ENCODE measurements around the gene LEF1.

LEF1 gene

GRCh38 chr4:108107729-108108382 lies 60.9 kb downstream of the LEF1 start:
- DNase-seq: no peak

- no peak for DNase-seq
Observed at GRCh38 chr4:108107101-108107500, 61.6 kb downstream of the LEF1 start.

- DNase-seq: no peak
Observed at GRCh38 chr4:108106186-108106585, 62.5 kb downstream of the LEF1 start.

GRCh38 chr4:108103099-108103862 lies 65.5 kb downstream of the LEF1 start:
- no peak for DNase-seq

- no peak for DNase-seq
Observed at GRCh38 chr4:108100827-108101226, 67.9 kb downstream of the LEF1 start.

GRCh38 chr4:108099838-108100237 lies 68.9 kb downstream of the LEF1 start:
- no peak for DNase-seq

GRCh38 chr4:108097990-108098553 lies 70.7 kb downstream of the LEF1 start:
- DNase-seq: no peak

- no peak for DNase-seq
Observed at GRCh38 chr4:108094923-108095482, 73.7 kb downstream of the LEF1 start.

- DNase-seq: no peak
Observed at GRCh38 chr4:108094131-108094530, 74.6 kb downstream of the LEF1 start.

GRCh38 chr4:108092288-108092687 lies 76.4 kb downstream of the LEF1 start:
- DNase-seq: no peak

- DNase-seq: no peak
Observed at GRCh38 chr4:108087293-108087967, 81.3 kb downstream of the LEF1 start.

GRCh38 chr4:108081256-108081655 lies 87.5 kb downstream of the LEF1 start:
- no peak for DNase-seq

GRCh38 chr4:108080747-108081146 lies 88.0 kb downstream of the LEF1 start:
- no peak for DNase-seq

GRCh38 chr4:108078024-108078733 lies 90.6 kb downstream of the LEF1 start:
- DNase-seq: no peak

- DNase-seq: no peak
Observed at GRCh38 chr4:108072300-108072699, 96.4 kb downstream of the LEF1 start.

GRCh38 chr4:108070775-108071174 lies 98.0 kb downstream of the LEF1 start:
- no peak for DNase-seq

GRCh38 chr4:108068442-108068841 lies 100.3 kb downstream of the LEF1 start:
- DNase-seq: no peak

- DNase-seq: no peak
Observed at GRCh38 chr4:108060686-108061321, 107.9 kb downstream of the LEF1 start.

GRCh38 chr4:108060164-108060563 lies 108.6 kb downstream of the LEF1 start:
- no peak for DNase-seq

GRCh38 chr4:108058685-108059440 lies 109.9 kb downstream of the LEF1 start:
- no peak for DNase-seq

- DNase-seq: no peak
Observed at GRCh38 chr4:108056418-108056817, 112.3 kb downstream of the LEF1 start.
